Muscle layer of duodenum (tissue), 2 donors: Measurements from ENCODE around the gene SMPD3.

Experiments used
- H3K27ac ChIP-seq: one replicate; pipeline ENCODE4 v1.7.0; 2013; ENCODE audit warnings: mild to moderate bottlenecking, low read length
- H3K27me3 ChIP-seq: one replicate; pipeline ENCODE4 v1.7.0; 2013; ENCODE audit warnings: low read depth, mild to moderate bottlenecking, control low read depth, low read length
- H3K36me3 ChIP-seq, 2 donors: one replicate each; pipeline ENCODE4 v1.7.0; 2013; ENCODE audit warnings: low read length in 2 of 2, control low read depth in 1 of 2, mild to moderate bottlenecking in 1 of 2; ENCODE audit not compliant: insufficient read depth in 2 of 2, control insufficient read depth in 1 of 2
- H3K4me1 ChIP-seq, 2 donors: one replicate each; pipeline ENCODE4 v1.7.0; 2013; ENCODE audit warnings: low read length in 2 of 2, mild to moderate bottlenecking in 2 of 2, control low read depth in 1 of 2, moderate library complexity in 1 of 2; ENCODE audit not compliant: insufficient read depth in 2 of 2, control insufficient read depth in 1 of 2
- H3K4me3 ChIP-seq, 2 donors: one replicate each; pipeline ENCODE4 v1.7.0; 2013; ENCODE audit warnings: low read length in 2 of 2, low read depth in 1 of 2, mild to moderate bottlenecking in 1 of 2
- H3K9me3 ChIP-seq, 2 donors: one replicate each; pipeline ENCODE4 v1.7.0; 2013; ENCODE audit warnings: low read length in 2 of 2, control low read depth in 1 of 2, mild to moderate bottlenecking in 1 of 2; ENCODE audit not compliant: control insufficient read depth in 1 of 2
- donor health status: healthy.

The SMPD3 gene

GRCh38 chr16:68487203-68487514 is 38.9 kb upstream of the SMPD3 start:
- H3K4me3 ChIP-seq: no peak overlapping the region
- H3K9me3 ChIP-seq: peaks cover 0 to 2% of the 10 kb centered on the region in 2 donors
- no peak overlapping the region for H3K27ac ChIP-seq
- no peaks in the 10 kb centered on the region for H3K27me3 ChIP-seq
- no peaks in the 10 kb centered on the region for H3K36me3 ChIP-seq
- H3K4me1 ChIP-seq: peaks cover 0 to 11% of the 10 kb centered on the region in 2 donors

- Histone ChIP-seq H3K27ac (peak overlapping the region; percentile 23), H3K4me1 (peaks cover 0 to 11% of the 10 kb centered on the region in 2 donors), H3K36me3 (no peaks in the 10 kb centered on the region)
These were observed 38.3 kb upstream of the SMPD3 start for GRCh38 chr16:68486502-68487202.

GRCh38 chr16:68481636-68482035 is 33.3 kb upstream of the SMPD3 start:
- Histone ChIP-seq H3K4me1 (peaks cover 0 to 1% of the 10 kb centered on the region in 2 donors), H3K27me3 (no peaks in the 10 kb centered on the region), H3K9me3 (peaks cover 0 to 2% of the 10 kb centered on the region in 2 donors), H3K36me3 (no peaks in the 10 kb centered on the region), H3K4me3 (no peak overlapping the region), H3K27ac (no peak overlapping the region)

More at GRCh38 chr16:68486502-68487202, 38.3 kb upstream of the SMPD3 start:
- Histone ChIP-seq H3K27me3 (no peaks in the 10 kb centered on the region), H3K4me3 (no peak overlapping the region), H3K9me3 (peaks cover 0 to 2% of the 10 kb centered on the region in 2 donors)

- Histone ChIP-seq H3K4me1 (no peaks in the 10 kb centered on the region), H3K4me3 (no peak overlapping the region), H3K9me3 (peaks cover 0 to 2% of the 10 kb centered on the region in 2 donors), H3K36me3 (no peaks in the 10 kb centered on the region), H3K27me3 (no peaks in the 10 kb centered on the region), H3K27ac (no peak overlapping the region)
These were observed 32.0 kb upstream of the SMPD3 start for GRCh38 chr16:68480084-68480995.

- no peaks in the 10 kb centered on the region for H3K27me3 ChIP-seq
- H3K4me1 ChIP-seq: no peaks in the 10 kb centered on the region
- H3K27ac ChIP-seq: no peak overlapping the region
- peaks cover 0 to 2% of the 10 kb centered on the region in 2 donors for H3K9me3 ChIP-seq
- H3K4me3 ChIP-seq: no peak overlapping the region
- no peaks in the 10 kb centered on the region for H3K36me3 ChIP-seq
These were observed 31.0 kb upstream of the SMPD3 start for GRCh38 chr16:68479271-68479670.

GRCh38 chr16:68478526-68479250 is 30.4 kb upstream of the SMPD3 start:
- Histone ChIP-seq H3K27ac (no peak overlapping the region), H3K36me3 (no peaks in the 10 kb centered on the region), H3K4me1 (peaks cover 3% of the 10 kb centered on the region in 2 donors), H3K9me3 (peaks cover 0 to 2% of the 10 kb centered on the region in 2 donors), H3K4me3 (no peak overlapping the region), H3K27me3 (no peaks in the 10 kb centered on the region)

- no peaks in the 10 kb centered on the region for H3K9me3 ChIP-seq
- no peak overlapping the region for H3K4me3 ChIP-seq
- no peak overlapping the region for H3K27ac ChIP-seq
- peaks cover 10 to 19% of the 10 kb centered on the region in 2 donors for H3K4me1 ChIP-seq
- no peaks in the 10 kb centered on the region for H3K36me3 ChIP-seq
- no peaks in the 10 kb centered on the region for H3K27me3 ChIP-seq
These were observed 26.8 kb upstream of the SMPD3 start for GRCh38 chr16:68475071-68475470.

- H3K4me1 ChIP-seq: peaks cover 15 to 31% of the 10 kb centered on the region in 2 donors
- no peak overlapping the region for H3K4me3 ChIP-seq
- H3K36me3 ChIP-seq: no peaks in the 10 kb centered on the region
- H3K27me3 ChIP-seq: no peaks in the 10 kb centered on the region
- H3K9me3 ChIP-seq: no peaks in the 10 kb centered on the region
- no peak overlapping the region for H3K27ac ChIP-seq
These were observed 25.2 kb upstream of the SMPD3 start for GRCh38 chr16:68473358-68474070.

GRCh38 chr16:68472581-68472980 is 24.3 kb upstream of the SMPD3 start:
- Histone ChIP-seq H3K36me3 (no peaks in the 10 kb centered on the region), H3K4me3 (no peak overlapping the region), H3K9me3 (no peaks in the 10 kb centered on the region), H3K4me1 (peaks cover 15 to 31% of the 10 kb centered on the region in 2 donors), H3K27ac (no peak overlapping the region), H3K27me3 (no peaks in the 10 kb centered on the region)

GRCh38 chr16:68470461-68471150 is 22.3 kb upstream of the SMPD3 start:
- H3K4me1 ChIP-seq: peaks cover 15 to 31% of the 10 kb centered on the region in 2 donors
- H3K9me3 ChIP-seq: no peaks in the 10 kb centered on the region
- no peaks in the 10 kb centered on the region for H3K27me3 ChIP-seq
- peak overlapping the region; percentile 68 for H3K27ac ChIP-seq
- peak overlapping the region; percentile 41 to 55 for H3K4me3 ChIP-seq
- no peaks in the 10 kb centered on the region for H3K36me3 ChIP-seq
